NCI-H128 (cell line): ENCODE measurements around the gene B3GNT7.
"Not testable (repeated sequence)": the region's sequence is repeated elsewhere in the genome, so short reads cannot be mapped to it uniquely, and the experiment has no call there.

Experiments
- DNase-seq: peaks from one replicate; lab custom pipeline; 2025; ENCODE audit not compliant: unreplicated experiment; lab: John Stamatoyannopoulos, UW

Gene B3GNT7

DNA sequence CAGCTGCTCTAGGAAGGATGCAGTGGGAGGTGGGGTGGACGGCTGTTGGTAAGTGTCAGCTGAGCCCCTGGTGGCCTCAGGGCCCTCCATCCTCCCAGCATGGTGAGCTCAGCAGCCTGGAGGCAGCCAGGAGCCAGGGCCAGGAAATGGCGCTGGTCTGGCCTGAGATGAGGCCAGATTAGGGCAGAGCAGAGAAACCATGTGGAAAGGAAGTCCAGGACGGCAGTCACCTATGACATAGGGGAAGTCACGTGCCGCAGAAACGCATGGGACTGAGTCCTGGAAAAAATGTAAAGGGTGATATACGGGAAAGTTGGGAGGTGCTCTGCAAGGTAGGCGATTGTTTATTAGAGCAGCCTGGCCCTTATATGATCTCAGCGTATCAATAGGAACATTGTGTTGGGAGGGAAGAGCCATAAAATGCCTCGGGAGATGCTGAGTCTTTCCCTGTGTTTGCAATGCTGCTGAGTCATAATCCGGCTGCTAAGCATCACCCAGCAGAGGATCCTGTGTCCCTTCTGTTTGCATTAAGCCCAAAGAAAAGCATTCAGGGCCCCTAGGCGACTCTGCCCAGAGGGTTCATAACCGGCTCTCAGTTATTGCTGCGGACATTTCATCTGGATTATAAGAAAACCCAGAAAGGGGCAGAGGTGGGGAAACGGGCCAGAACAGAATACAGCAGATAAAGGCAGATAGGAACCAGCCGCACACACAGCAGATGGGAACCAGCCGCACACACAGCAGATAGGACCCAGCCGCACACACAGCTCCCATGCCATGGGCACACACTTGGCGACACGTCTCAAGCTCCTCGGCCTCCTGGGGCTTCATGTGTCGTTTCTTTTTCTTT, 30.3 kb upstream of the B3GNT7 start:
- no peak for DNase-seq

GRCh38 chr2:231367178-231367577, 28.3 kb upstream of the B3GNT7 start:
- no peak for DNase-seq

DNA sequence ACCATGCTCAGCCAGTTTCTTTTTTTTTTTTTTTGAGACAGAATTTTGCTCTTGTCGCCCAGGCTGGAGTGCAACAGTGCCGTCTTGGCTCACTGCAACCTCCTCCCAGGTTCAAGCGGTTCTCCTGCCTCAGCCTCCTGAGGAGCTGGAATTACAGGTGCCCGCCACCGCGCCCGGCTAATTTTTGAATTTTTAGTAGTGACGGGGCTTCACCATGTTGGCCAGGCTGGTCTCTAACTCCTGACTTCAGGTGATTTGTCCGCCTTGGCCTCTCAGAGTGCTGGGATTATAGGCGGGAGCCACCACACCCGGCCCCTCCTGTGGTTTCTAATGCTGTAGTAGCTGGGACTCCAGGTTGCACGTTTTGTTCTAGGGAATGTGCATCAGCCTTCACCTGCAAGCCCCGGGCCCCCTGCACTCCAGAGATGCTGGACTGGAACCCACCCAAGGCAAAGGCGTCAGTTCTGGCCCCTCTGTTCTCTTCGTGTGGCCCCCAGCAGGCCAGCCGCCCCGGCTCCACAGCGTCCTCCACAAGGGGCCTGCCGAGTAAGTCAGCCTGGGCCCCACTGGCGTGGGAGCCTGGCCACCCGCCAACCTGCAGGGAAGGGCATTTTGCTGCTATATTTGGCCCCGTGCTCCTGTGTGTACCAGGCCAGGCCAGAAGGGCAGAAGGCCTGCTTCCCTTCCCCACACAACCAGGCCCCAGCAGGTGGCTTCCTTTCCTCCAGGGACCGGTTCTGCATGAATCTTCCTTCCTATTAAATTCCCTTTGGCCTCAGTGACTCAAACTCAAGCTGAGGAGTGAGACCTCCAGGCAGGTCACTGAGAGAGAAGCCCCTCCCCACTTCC, 25.7 kb upstream of the B3GNT7 start:
- DNase-seq, result no peak

DNA sequence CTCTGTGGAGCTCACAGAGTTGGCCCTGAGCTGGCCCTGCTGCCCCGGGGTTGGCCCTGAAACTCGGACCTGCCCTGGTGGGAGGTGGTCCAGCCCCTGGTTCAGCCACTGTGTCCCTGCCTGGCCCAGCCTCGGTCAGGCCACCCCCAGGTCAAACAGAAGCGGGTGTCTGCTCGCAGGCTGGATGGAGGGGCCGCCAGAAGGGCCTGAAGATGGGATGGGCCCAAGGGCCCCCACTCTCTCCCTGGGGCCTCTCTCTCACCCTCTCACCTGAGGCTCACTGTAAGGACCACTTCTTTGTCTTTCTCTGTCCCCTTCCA, 25.1 kb upstream of the B3GNT7 start:
- DNase-seq, result no peak

- no peak for DNase-seq
Observed at GRCh38 chr2:231370749-231371429, 24.6 kb upstream of the B3GNT7 start.

DNA sequence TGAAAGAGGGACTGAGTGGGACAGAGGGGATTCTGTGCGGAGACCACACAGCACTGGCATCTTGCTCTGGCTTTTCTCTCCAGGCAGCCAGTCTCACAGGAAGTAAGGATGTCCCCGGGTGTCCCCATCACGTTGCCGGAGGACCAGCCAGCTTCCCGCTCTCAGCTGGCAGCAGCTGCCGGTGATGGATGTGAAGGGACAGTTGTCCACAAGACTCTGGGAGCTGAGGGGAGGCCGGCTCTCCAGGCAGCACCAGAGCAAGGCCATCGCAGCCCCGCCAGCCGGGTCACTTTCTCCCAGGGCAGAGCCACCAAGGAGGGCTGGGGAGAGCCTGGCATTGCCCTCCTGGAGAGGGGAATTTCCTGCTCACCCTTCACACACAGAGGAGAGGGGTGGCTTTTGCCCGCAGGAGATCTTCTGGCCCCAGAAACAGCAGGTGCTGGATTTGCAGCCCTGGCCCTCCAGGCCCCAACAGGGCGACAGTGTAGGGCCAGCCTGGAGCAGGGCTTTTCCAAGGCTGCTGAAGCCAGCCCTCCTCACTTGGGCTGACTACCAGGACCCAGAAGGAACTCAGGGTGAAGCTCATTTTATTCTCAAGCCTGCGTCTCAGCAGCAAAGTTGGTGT, 24.0 kb upstream of the B3GNT7 start:
- no peak for DNase-seq

- DNase-seq, result no peak
Observed at GRCh38 chr2:231372326-231372725, 23.2 kb upstream of the B3GNT7 start.

- no peak for DNase-seq
Observed at GRCh38 chr2:231373184-231373583, 22.3 kb upstream of the B3GNT7 start.

DNA sequence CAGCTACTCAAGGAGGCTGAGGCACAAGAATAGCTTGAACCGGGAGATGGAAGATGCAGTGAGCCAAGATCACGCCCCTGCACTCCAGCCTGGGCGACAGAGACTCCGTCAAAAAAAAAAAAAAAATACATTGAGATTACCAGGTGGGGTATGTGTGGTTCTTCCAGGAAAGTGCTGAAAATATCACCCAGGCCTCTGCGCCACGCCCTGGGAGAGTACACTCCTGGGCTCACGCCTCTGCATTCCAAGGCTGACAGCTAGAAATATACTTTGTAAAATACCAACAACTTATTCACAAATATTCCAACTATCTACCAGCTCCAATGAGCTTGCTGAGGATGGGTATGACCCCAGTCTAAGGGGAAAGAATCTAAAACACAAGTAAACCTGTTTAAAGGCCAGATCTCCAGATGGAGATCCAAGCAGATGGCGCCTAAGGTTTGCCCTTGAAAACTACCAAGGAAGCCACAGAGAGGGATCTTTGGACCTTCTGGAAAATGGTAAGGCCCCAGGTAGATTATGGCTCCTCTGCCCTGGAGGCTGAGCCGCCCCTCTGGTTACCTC, 21.6 kb upstream of the B3GNT7 start:
- no peak for DNase-seq

- DNase-seq, result no peak
Observed at GRCh38 chr2:231374771-231375170, 20.7 kb upstream of the B3GNT7 start.

GRCh38 chr2:231375994-231376615, 19.4 kb upstream of the B3GNT7 start:
- DNase-seq, result not testable (repeated sequence)

DNA sequence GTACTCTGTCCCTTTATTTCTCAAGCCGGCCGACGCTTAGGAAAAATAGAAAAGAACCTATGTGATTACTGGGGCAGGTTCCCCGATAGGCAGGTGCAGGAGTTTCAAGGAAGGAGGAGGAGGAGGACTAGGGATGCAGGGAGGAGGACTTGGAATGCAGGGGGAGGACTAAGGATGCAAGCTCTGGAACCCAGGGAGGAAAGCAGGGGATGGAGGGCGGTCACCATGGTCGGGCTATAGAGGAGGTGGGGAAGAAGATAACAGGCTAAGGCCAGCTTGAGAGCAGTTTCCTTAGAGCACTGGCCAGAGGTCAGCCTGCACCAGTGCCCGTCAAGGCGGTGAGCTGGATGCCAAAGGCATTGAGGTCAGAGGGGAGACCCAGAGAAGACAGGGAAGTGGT, 18.7 kb upstream of the B3GNT7 start:
- DNase-seq, result no peak

- no peak for DNase-seq
Observed at GRCh38 chr2:231378026-231378722, 17.3 kb upstream of the B3GNT7 start.

DNA sequence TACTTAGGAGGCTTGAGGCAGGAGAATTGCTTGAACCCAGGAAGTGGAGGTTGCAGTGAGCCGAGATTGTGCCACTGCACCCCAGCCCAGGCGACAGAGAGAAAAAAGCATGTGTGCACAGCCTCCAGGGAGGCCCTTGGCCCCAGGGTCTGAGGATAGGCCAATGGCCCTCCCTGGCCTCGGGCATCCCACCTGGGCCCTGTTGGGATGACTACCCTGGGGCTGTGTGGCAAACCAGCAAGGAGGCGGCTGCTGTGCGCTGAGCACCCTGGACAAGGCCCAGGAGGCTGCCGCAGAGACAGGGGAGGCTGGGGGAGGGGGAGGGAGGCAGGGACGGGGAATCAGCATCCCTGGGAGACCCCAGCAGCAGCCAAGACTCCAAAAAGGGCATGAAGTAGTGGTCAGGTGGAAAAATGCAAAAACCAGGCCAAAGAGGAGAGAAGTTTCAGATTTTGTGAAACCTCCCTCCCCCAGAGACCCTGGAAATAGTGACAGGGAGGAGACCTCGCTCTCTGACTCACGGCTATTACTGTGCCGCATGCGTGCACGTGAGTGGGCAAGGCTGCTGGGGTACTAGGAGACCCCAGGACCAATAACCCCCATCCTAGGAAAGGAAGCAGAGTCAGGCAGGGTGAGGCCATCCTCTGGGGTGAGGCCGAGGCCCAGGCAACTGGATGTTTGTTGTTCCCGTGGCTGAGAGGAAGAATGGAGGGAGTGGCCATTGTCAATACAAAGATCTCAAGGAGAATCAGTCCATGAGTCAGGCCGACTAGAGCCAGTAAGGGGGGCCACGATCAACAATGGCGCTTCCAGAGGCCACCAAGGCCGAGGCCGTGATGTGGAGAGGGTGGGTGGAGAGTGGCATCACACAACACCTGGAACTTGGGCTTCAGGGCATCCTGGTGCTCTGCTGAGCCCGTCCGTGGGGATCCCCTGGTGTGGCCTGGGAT, 16.0 kb upstream of the B3GNT7 start:
- DNase-seq, result no peak

DNA sequence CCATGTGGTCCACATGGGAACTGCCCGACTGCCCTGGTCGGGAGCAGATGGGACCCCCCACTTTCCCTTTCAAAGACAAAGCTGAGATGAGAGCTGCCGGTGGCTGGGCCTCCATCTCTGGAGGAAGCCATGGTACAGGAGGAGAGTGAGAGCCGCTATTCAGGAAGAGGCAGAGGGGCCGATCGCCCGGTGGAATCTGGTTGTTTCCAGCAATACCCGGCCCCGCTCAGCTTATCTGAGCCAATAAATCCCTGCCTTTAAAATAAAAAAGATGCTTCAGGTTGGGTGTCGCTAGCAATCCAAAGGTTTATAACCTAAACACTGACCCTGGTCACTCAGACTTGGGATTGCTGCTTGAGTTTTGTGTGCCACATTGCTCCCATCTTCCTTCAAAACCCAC, 15.2 kb upstream of the B3GNT7 start:
- no peak for DNase-seq

DNA sequence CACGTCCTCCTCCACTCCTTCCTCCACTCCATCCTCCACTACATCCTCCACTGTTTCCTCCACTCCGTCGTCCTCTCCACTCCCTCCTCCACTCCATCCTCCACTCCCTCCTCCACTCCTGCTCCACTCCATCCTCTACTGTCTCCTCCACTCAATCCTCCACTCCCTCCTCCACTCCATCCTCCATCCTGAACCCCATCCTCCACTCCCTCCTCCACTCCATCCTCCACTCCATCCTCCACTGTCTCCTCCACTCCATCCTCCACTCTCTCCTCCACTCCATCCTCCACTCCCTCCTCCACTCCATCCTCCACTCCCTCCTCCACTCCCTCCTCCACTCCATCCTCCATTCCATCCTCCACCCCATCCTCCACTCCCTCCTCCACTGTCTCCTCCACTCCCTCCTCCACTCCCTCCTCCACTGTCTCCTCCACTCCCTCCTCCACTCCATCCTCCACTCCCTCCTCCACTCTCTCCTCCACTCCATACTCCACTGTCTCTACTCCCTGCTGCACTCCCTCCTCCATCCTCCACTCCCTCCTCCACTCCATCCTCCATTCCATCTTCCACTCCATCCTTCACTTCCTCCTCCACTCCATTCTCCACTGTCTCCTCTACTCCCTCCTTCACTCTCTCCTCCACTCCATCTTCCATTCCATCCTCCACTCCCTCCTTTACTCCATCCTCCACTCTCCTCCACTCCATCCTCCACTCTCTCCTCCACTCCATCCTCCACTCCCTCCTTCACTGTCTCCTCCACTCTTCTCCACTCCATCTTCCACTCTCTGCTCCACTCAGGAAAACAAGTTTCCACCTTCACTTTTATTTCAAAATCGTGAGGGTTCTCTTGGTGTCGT, 14.3 kb upstream of the B3GNT7 start:
- DNase-seq, result no peak

DNA sequence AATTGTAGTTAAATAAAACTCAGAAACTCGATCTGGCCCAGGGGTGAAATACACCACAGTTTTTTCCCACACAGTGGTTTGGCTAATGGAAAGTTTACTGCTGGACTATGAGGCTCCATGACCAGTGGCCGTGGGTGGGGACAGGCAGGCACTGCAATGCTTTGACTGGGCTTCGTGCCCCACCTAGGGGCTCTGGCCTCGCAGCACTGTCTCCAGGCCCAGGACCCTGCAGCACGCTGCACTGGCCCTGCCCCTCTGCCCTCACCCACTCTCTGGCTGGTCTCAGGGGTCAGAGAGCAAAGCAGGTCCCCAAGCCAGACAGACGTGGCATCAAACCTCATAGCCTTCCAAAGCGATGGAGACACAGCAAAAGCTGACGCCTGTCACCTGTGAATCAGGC, 13.4 kb upstream of the B3GNT7 start:
- DNase-seq, result no peak
